GM21786 (cell line): Measurements from ENCODE around the gene SCLT1.

ENCODE experiments used
- ATAC-seq: cut with Tn5 transposase; IDR thresholded peaks from one replicate; pipeline ENCODE4 v1.9.1; 2021; ENCODE audit not compliant: unreplicated experiment

Gene SCLT1

GRCh38 chr4:128973384-128973783 is 120.0 kb downstream of the SCLT1 start:
- ATAC-seq, result no peak

DNA sequence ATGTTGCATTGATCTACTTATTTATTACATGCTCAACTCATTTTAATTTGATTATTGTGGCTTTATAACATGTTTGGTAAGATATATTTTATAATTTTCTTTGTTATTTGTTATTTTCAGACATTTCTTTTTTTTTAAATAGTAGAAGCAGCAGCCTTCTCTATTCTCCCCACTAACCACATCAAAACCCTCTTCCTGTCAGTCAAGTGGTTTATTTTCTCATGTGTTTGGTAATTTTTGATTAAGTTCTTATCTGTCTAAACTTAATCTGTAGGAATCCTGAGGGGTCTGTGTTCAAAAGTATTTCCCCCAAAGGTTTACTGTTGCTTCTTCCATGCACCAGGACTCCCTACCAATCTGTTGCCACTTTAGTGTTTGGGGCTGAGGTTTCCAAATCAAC is 131.9 kb downstream of the SCLT1 start:
- no peak for ATAC-seq

DNA sequence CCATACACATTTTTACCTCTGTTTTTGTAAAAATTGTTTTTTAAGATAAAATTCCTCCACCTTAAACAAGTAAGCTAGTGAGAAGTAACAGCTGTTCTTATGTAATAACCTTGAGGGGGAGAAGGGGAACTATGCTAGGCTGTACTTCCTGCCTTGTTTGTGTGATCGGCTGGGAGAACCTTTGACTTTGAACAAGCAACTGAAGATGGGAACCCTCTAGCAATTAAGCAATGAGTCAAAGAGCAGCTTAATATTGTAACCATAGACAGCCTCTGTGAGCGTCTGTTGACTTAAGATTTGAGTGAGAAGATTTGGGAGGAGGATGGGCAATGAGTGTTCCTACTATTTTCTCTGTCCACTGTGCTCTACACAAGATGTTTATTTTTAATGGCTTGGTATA is 135.1 kb downstream of the SCLT1 start:
- no peak for ATAC-seq

GRCh38 chr4:128957459-128957858 is 135.9 kb downstream of the SCLT1 start:
- no peak for ATAC-seq

GRCh38 chr4:128955751-128956150 is 137.6 kb downstream of the SCLT1 start:
- ATAC-seq, result no peak

- ATAC-seq, result no peak
These were observed 138.4 kb downstream of the SCLT1 start for GRCh38 chr4:128954941-128955340.

DNA sequence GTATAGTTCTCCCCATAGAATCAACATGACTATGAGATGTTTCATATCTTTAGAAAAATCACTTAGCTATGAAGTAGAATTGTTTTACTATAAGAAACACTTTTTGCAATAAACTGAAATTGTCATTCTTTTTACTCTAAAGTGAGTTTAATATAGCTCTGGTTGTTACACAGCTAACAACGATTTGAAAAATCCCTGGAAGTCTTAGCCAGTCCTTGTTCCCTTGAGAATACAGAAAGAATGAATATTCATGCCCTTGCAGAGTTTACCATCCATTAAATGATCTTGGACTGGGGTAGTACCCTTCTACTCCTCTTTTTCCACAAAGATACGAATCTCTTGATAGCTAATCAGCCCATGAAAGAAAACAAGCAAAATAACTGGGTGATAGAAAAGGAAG is 142.0 kb downstream of the SCLT1 start:
- ATAC-seq, result no peak

- no peak for ATAC-seq
These were observed 142.5 kb downstream of the SCLT1 start for GRCh38 chr4:128950796-128951195.

DNA sequence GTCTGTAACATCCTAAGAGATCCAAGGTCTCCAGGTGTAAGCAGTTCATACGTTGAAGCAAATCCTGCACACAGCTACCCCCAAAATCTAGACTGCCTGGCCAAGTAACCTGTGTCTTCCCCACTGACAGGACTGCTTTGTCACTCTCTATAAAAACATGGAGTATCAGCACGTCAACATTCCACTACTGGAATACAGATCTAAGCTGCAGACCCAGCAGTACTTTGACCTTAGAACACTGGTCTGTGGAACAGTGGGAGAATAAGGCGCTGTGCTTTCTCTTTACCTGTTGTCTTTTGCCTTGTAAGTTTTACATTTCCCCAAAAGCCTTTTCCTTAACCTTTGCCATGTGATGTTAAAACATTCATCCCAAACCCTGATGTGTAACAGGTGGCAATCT is 146.4 kb downstream of the SCLT1 start:
- ATAC-seq, result no peak

DNA sequence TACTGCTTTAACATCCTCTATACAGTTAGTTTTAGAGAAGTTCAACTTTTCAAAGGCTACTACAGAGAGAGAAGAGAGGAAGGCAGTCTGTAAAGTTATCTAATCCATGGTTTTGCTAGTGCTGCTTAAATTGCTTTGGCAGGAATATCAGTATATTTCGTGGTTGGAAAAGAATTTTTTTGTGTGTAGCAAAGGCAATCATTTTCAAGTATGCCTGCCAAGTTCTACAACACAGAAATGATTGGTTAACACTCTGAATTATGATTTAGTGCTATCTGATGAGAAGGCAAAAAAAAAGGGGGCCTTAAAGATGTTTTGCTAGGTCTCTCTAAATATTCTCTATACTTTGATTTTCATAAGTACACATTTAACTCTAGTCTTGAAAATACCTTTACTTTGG is 150.7 kb downstream of the SCLT1 start:
- no peak for ATAC-seq

DNA sequence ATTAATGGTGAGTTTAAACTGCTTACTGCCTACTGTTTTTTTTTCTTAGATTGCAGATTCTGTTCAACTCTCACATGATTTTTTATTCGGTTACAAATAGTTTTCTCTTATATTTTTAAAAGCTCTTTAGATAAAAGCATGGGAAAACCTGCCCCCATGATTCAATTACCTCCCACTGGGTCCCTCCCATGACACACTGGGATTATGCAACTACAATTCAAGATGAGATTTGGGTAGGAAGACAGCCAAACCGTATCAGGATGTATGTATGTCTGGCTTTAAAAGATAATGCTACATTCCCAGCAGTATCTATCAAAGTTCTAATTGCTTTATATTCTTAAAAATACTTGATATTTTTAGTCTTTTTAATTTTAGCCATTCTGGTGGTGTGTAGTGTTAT is 152.4 kb downstream of the SCLT1 start:
- no peak for ATAC-seq

GRCh38 chr4:128930051-128930450 is 163.3 kb downstream of the SCLT1 start:
- ATAC-seq, result no peak

DNA sequence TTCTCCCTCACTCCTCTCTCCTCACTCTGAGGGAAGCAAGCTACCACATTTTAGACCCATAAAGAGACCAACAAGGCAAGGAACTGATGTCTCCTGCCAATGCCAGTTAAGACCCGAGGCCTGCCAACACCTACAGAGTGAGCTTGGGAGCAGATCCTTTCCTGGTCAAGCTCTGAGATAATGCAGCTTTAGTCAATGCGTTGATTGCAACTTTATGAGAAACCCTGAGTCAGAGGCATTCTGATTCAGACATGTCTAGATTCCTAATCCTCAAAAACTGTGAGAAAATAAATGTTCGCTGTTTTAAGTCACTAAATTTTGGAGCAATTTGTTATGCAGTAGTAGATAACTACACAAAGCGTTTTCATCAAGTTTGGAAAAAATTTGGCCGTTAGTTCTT is 168.4 kb downstream of the SCLT1 start:
- no peak for ATAC-seq

GRCh38 chr4:128921954-128922353 is 171.4 kb downstream of the SCLT1 start:
- no peak for ATAC-seq

GRCh38 chr4:128917781-128918180 is 175.6 kb downstream of the SCLT1 start:
- peak; percentile 65 for ATAC-seq

- ATAC-seq, result peak; percentile 83
These were observed 176.5 kb downstream of the SCLT1 start for GRCh38 chr4:128916832-128917231.

DNA sequence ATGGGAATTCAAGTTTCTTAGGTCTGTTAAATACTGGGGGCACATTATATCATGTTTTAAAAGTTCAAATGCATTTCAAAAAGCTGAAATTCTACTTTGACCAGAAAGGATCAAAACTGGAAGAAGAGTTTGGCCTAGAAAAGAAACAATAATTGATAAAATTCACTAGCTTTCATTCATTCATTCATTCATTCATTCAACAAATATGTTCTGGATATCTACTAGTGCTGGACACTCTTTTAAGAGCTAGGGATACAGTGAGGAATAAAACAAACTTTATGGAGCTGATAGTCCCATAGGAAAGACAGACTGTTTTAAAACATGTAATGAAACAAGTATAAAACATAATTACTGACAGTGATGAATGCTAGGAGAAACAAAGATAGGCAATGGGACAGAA is 177.8 kb downstream of the SCLT1 start:
- no peak for ATAC-seq

DNA sequence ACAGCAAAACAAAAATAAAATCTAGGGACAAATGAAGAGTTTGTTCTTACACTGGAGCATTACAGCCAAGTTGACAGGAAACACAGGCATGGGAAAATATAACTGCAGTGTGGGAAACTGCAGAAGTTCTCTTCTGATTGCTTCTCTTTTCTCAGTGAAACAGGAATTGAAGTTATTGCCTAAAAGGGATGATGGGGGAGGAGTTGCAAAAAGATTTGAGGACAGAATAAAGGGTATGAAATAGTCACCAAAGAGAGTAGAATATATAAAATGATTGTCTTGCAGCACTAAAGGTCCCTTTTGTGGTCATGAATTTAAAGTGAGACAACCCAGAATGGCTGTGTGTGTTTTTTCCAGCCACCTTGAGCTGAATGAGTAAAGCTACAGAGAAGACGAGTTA is 180.1 kb downstream of the SCLT1 start:
- ATAC-seq, result no peak

DNA sequence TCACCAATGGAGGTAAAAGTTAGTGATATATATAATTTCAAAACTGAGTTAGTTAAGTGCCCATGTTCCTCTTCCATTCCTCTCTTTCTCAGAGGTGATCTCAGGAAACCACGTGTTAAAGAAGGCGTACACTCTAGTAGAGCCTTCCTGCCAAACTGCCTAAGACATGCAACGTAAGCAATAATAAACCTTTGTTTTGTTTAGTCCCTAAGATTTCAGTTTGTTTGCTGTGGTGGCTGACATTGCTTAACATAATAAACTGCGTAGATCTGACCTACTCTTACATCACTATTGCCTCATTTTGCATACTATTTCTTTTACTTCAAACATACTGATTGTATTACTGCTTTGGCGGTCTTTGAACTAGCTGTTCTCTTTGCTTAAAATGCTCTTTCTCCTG is 184.6 kb downstream of the SCLT1 start:
- no peak for ATAC-seq

- no peak for ATAC-seq
These were observed 185.4 kb downstream of the SCLT1 start for GRCh38 chr4:128907981-128908380.

DNA sequence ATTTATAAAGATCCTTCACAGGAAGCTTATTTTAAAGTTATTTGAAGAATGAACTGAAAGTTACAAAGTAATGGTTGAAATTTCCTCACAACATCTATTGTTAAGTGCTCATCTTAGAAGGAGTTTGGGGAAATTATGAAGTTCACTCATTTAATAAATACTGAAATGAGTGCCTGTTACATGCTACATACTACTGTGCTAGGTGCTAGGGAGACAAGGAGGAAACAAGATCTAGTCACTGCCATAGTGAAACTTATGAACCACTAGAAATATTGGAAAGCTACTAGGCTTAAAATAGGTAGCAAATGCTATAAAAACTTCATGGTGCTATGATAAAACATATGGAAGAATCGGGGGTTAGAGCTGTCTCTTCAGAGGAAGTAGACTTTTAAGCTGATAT is 186.8 kb downstream of the SCLT1 start:
- ATAC-seq, result no peak

GRCh38 chr4:128904821-128905220 is 188.5 kb downstream of the SCLT1 start:
- ATAC-seq, result no peak

GRCh38 chr4:128880662-128881061 is 212.7 kb downstream of the SCLT1 start:
- ATAC-seq, result no peak

- no peak for ATAC-seq
These were observed 213.4 kb downstream of the SCLT1 start for GRCh38 chr4:128879971-128880370.
